ENCODE results near the gene TPK1. TPM values are rescaled to one million over a fixed set of nuclear protein-coding genes. Genes with fewer than 3 reads are reported as not detected.

TPK1 gene
- polyA plus RNA-seq, 4 donors = 2.7 to 21.9 (median 15.3) TPM

DNA sequence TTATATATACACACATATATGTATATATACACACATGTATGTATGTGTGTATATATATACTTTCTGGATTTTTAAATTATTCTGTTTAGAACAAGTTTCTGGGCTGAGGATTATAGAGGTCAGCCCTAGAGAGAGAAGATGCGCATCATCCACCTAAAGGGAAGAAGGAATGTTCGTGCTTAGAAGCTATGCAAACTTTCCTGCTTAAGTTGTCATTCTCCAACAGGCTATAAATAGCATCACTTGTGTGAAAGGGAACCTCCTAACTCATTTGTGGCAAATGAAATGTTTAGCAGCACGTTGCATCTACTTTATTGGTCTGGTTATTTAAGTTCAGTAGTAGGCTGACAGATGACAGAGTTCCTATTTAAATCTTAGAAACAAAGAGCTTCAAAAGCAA, 23.9 kb upstream of the TPK1 start:
- no peaks in the 10 kb centered on the region for H3K27me3 ChIP-seq (ENCODE audit: control insufficient read depth in 3 of 3, insufficient read depth in 3 of 3, low read length in 3 of 3)
- no peaks in the 10 kb centered on the region for H3K9me3 ChIP-seq (ENCODE audit: control insufficient read depth in 2 of 2, insufficient read depth in 1 of 2, low read depth in 1 of 2, low read length in 1 of 2)
- no peaks in the 10 kb centered on the region for H3K4me1 ChIP-seq (ENCODE audit: control insufficient read depth in 3 of 3, insufficient read depth in 2 of 3, low read depth in 1 of 3, low read length in 2 of 3)
- H3K27ac ChIP-seq (ENCODE audit: low read depth in 1 of 3, low read length in 2 of 3) = no peak overlapping the region
- no peaks in the 10 kb centered on the region for H3K36me3 ChIP-seq (ENCODE audit: control insufficient read depth in 3 of 3, insufficient read depth in 2 of 3, low read depth in 1 of 3, low read length in 3 of 3)
- no peak overlapping the region for H3K4me3 ChIP-seq (ENCODE audit: low read depth in 1 of 3, low read length in 3 of 3)
- 69 to 75% (median 73%) methylated on average over 3 of the region's 3 CpGs for WGBS, 3 donors
- no peak for DNase-seq
- no peak for FAIRE-seq

DNA sequence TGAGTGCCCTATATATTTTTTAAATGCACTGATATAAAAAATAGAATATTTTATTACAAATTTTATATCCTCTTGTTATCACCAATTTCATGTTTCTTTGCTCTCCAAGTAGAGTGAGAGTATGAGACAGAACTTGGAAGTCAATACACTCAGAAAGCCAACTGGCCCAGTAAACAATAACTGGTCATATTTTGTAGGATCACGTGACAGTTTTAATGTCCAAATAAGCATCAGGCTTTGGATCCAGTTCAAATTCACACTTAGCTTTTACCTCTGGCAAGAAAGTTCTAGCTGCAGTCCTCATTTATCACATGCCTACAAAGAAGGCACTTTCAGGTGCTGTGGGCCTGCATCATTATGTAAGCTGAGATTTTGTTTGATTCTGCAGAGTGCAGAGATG, 21.6 kb upstream of the TPK1 start:
- FAIRE-seq (no peak), DNase-seq (no peak)
- Histone ChIP-seq H3K27ac (ENCODE audit: low read depth in 1 of 3, low read length in 2 of 3) (no peak overlapping the region), H3K4me3 (ENCODE audit: low read depth in 1 of 3, low read length in 3 of 3) (no peak overlapping the region), H3K9me3 (ENCODE audit: control insufficient read depth in 2 of 2, insufficient read depth in 1 of 2, low read depth in 1 of 2, low read length in 1 of 2) (no peaks in the 10 kb centered on the region), H3K27me3 (ENCODE audit: control insufficient read depth in 3 of 3, insufficient read depth in 3 of 3, low read length in 3 of 3) (no peaks in the 10 kb centered on the region), H3K36me3 (ENCODE audit: control insufficient read depth in 3 of 3, insufficient read depth in 2 of 3, low read depth in 1 of 3, low read length in 3 of 3) (no peaks in the 10 kb centered on the region), H3K4me1 (ENCODE audit: control insufficient read depth in 3 of 3, insufficient read depth in 2 of 3, low read depth in 1 of 3, low read length in 2 of 3) (no peaks in the 10 kb centered on the region)
- 62 to 79% (median 76%) methylated on average over 1 of the region's 1 CpG for WGBS, 3 donors

DNA sequence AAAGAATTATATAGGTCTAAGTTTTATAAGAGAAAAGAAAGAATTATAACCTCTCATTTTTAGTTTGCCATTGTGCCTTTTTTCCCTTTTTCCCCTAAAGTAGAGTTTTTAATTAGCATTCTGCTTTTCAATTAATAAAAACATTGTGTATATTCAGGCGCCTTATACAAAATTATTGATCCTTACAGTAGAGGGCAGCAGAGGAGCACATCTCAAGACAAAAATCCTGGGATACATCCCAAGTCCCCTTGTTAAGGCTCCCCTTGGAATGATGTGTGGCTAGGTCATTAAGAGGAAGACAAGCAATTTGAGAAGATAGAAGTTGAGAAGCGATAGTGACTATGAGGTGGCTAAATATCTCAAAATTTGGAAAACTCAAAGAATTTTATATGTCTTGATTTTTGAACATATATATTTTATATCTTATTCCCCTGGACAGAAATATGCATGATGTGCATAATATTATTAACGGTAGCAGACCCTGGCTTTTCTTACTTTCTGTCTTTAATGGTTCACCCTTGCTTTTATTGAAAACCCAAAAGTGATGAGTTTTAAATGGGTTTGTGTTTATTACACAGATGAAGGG, 19.1 kb upstream of the TPK1 start:
- Histone ChIP-seq H3K4me3 (ENCODE audit: low read depth in 1 of 3, low read length in 3 of 3) (no peak overlapping the region), H3K36me3 (ENCODE audit: control insufficient read depth in 3 of 3, insufficient read depth in 2 of 3, low read depth in 1 of 3, low read length in 3 of 3) (no peaks in the 10 kb centered on the region), H3K27ac (ENCODE audit: low read depth in 1 of 3, low read length in 2 of 3) (no peak overlapping the region), H3K4me1 (ENCODE audit: control insufficient read depth in 3 of 3, insufficient read depth in 2 of 3, low read depth in 1 of 3, low read length in 2 of 3) (no peaks in the 10 kb centered on the region), H3K27me3 (ENCODE audit: control insufficient read depth in 3 of 3, insufficient read depth in 3 of 3, low read length in 3 of 3) (no peaks in the 10 kb centered on the region), H3K9me3 (ENCODE audit: control insufficient read depth in 2 of 2, insufficient read depth in 1 of 2, low read depth in 1 of 2, low read length in 1 of 2) (no peaks in the 10 kb centered on the region)
- FAIRE-seq (no peak), DNase-seq (peak; percentile 24 to 43)
- WGBS, 3 donors = 41 to 61% (median 55%) methylated on average over 3 of the region's 3 CpGs

DNA sequence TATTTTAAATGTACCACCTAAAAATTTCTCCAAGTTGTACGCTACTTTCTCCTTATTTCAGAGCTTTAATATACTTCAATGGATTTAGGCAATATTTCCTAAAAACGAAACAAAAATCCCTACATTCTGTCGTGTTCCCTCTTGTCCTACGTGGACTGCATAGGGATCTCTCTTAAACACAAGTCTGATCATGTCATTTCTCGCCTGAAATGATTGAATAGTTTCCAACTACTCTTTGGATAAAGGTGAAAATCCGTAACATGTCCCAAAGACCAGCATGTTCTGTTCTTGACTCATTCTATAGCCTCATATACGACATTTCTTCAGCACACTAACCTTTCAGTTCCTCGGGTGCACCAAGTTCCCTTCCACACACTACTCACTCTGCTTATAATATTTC, 17.7 kb upstream of the TPK1 start:
- Histone ChIP-seq H3K27me3 (ENCODE audit: control insufficient read depth in 3 of 3, insufficient read depth in 3 of 3, low read length in 3 of 3) (no peaks in the 10 kb centered on the region), H3K36me3 (ENCODE audit: control insufficient read depth in 3 of 3, insufficient read depth in 2 of 3, low read depth in 1 of 3, low read length in 3 of 3) (no peaks in the 10 kb centered on the region), H3K27ac (ENCODE audit: low read depth in 1 of 3, low read length in 2 of 3) (no peak overlapping the region), H3K4me3 (ENCODE audit: low read depth in 1 of 3, low read length in 3 of 3) (no peak overlapping the region), H3K9me3 (ENCODE audit: control insufficient read depth in 2 of 2, insufficient read depth in 1 of 2, low read depth in 1 of 2, low read length in 1 of 2) (no peaks in the 10 kb centered on the region), H3K4me1 (ENCODE audit: control insufficient read depth in 3 of 3, insufficient read depth in 2 of 3, low read depth in 1 of 3, low read length in 2 of 3) (no peaks in the 10 kb centered on the region)
- WGBS, 3 donors = 79 to 83% (median 80%) methylated on average over 8 of the region's 8 CpGs
- DNase-seq = no peak
- FAIRE-seq = no peak

DNA sequence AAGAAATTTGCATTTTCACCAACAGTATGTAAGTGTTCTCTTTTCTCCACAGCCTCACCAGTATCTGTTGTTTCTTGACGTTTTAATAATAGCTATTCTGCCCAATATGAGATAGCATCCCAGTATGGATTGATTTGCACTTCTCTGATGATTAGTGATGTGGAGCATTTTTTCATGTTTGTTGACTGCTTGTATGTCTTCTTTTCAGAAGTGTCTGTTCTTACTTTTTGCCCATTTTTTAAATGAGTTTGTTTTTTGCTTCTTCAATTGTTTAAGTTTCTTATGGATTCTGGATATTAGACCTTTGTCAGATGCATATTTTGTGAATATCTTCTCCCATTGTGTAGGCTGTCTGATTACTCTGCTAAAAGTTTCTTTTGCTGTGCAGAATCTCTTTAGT, 12.2 kb upstream of the TPK1 start:
- WGBS, 3 donors = 76 to 88% (median 76%) methylated on average over 1 of the region's 1 CpG
- Histone ChIP-seq H3K27ac (ENCODE audit: low read depth in 1 of 3, low read length in 2 of 3) (no peak overlapping the region), H3K4me1 (ENCODE audit: control insufficient read depth in 3 of 3, insufficient read depth in 2 of 3, low read depth in 1 of 3, low read length in 2 of 3) (no peaks in the 10 kb centered on the region), H3K4me3 (ENCODE audit: low read depth in 1 of 3, low read length in 3 of 3) (no peak overlapping the region), H3K36me3 (ENCODE audit: control insufficient read depth in 3 of 3, insufficient read depth in 2 of 3, low read depth in 1 of 3, low read length in 3 of 3) (no peaks in the 10 kb centered on the region), H3K9me3 (ENCODE audit: control insufficient read depth in 2 of 2, insufficient read depth in 1 of 2, low read depth in 1 of 2, low read length in 1 of 2) (no peaks in the 10 kb centered on the region), H3K27me3 (ENCODE audit: control insufficient read depth in 3 of 3, insufficient read depth in 3 of 3, low read length in 3 of 3) (no peaks in the 10 kb centered on the region)
- no peak for FAIRE-seq
- DNase-seq = no peak

DNA sequence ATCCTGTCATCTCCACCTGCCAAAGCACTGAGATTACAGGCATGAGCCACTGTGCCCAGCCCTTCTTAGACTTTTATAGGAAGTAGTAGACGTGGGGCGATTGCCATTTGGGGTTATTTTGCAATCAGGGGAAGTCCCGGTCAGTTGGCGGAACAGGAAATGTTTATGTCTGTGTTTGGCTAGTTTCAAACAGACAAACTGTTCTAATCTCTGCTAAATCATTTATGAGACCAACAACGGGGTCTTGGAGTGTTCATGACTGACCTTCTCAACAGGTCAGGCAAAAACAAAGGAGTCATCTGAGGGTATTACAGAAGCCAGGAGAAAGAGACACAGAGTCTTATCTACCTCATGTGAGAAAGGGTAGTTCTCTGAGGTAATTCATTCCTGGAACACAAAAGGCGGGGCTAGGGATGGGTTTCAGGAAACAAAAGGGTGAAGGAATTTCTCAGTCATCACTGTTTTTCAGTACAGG, 6.6 kb upstream of the TPK1 start:
- Histone ChIP-seq H3K36me3 (ENCODE audit: control insufficient read depth in 3 of 3, insufficient read depth in 2 of 3, low read depth in 1 of 3, low read length in 3 of 3) (no peaks in the 10 kb centered on the region), H3K4me1 (ENCODE audit: control insufficient read depth in 3 of 3, insufficient read depth in 2 of 3, low read depth in 1 of 3, low read length in 2 of 3) (peaks cover 0 to 10% (median 0%) of the 10 kb centered on the region in 3 donors), H3K9me3 (ENCODE audit: control insufficient read depth in 2 of 2, insufficient read depth in 1 of 2, low read depth in 1 of 2, low read length in 1 of 2) (no peaks in the 10 kb centered on the region), H3K27ac (ENCODE audit: low read depth in 1 of 3, low read length in 2 of 3) (peak overlapping the region; percentile 24 to 85 (median 69)), H3K4me3 (ENCODE audit: low read depth in 1 of 3, low read length in 3 of 3) (no peak overlapping the region), H3K27me3 (ENCODE audit: control insufficient read depth in 3 of 3, insufficient read depth in 3 of 3, low read length in 3 of 3) (no peaks in the 10 kb centered on the region)
- no peak for FAIRE-seq
- WGBS, 3 donors = 4 to 16% (median 8%) methylated on average over 6 of the region's 6 CpGs
- peak; percentile 81 to 87 for DNase-seq

DNA sequence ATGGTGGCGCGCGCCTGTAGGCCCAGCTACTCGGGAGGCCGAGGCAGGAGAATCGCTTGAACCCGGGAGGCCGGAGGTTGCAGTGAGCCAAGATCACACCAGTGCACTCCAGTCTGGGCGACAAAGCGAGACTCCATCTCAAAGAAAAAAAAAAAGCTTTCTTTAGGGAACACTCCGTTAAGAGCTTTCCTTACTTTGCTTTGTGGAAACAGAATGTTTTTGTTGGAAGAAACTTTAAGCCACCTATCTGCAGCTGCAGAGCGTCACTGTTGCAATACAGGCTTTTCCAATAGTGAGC, 641 bp upstream of the TPK1 start:
- peak overlapping the region in 1 of 3 donors; percentile 68 for H3K4me3 ChIP-seq (ENCODE audit: low read depth in 1 of 3, low read length in 3 of 3)
- H3K27me3 ChIP-seq (ENCODE audit: control insufficient read depth in 3 of 3, insufficient read depth in 3 of 3, low read length in 3 of 3) = no peaks in the 10 kb centered on the region
- DNase-seq = no peak
- peaks cover under 1 to 6% of the 10 kb centered on the region in 2 donors for H3K9me3 ChIP-seq (ENCODE audit: control insufficient read depth in 2 of 2, insufficient read depth in 1 of 2, low read depth in 1 of 2, low read length in 1 of 2)
- 94 to 95% (median 95%) methylated on average over 12 of the region's 12 CpGs for WGBS, 3 donors
- FAIRE-seq = no peak
- peaks cover 0 to 5% (median 4%) of the 10 kb centered on the region in 3 donors for H3K4me1 ChIP-seq (ENCODE audit: control insufficient read depth in 3 of 3, insufficient read depth in 2 of 3, low read depth in 1 of 3, low read length in 2 of 3)
- no peaks in the 10 kb centered on the region for H3K36me3 ChIP-seq (ENCODE audit: control insufficient read depth in 3 of 3, insufficient read depth in 2 of 3, low read depth in 1 of 3, low read length in 3 of 3)
- peak overlapping the region in 2 of 3 donors; percentile 91 to 96 for H3K27ac ChIP-seq (ENCODE audit: low read depth in 1 of 3, low read length in 2 of 3)

DNA sequence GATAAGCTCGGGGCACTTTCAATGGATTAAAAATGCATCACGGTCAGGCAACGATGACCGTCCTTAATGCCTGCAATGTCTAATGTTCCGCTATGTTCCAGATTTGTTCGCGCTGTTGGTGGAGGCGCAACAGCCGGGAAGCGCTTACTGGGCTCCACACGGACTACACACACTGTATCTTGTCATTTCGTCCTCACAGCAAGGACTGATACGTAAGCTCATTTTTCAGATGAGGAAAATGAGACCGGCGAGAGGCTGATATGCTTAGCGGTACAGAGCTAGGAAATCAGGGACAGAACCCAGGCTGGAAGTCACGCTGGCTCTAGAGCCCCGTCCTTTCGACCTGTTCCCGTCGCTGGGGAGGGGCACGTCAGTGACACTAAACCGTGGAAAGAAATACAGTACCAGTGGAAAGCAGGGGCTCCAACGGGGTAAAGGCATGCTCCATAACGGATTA, 670 bp downstream of the TPK1 start:
- Histone ChIP-seq H3K4me1 (ENCODE audit: control insufficient read depth in 3 of 3, insufficient read depth in 2 of 3, low read depth in 1 of 3, low read length in 2 of 3) (peaks cover 0 to 5% (median 4%) of the 10 kb centered on the region in 3 donors), H3K4me3 (ENCODE audit: low read depth in 1 of 3, low read length in 3 of 3) (peak overlapping the region; percentile 55 to 92 (median 68)), H3K9me3 (ENCODE audit: control insufficient read depth in 2 of 2, insufficient read depth in 1 of 2, low read depth in 1 of 2, low read length in 1 of 2) (peaks cover 2 to 19% of the 10 kb centered on the region in 2 donors), H3K27ac (ENCODE audit: low read depth in 1 of 3, low read length in 2 of 3) (peak overlapping the region; percentile 91 to 96 (median 96)), H3K27me3 (ENCODE audit: control insufficient read depth in 3 of 3, insufficient read depth in 3 of 3, low read length in 3 of 3) (no peaks in the 10 kb centered on the region), H3K36me3 (ENCODE audit: control insufficient read depth in 3 of 3, insufficient read depth in 2 of 3, low read depth in 1 of 3, low read length in 3 of 3) (no peaks in the 10 kb centered on the region)
- FAIRE-seq (no peak), DNase-seq (peak; percentile 54 to 83)
- WGBS, 3 donors = 0 to 1% (median 0%) methylated on average over 25 of the region's 25 CpGs

DNA sequence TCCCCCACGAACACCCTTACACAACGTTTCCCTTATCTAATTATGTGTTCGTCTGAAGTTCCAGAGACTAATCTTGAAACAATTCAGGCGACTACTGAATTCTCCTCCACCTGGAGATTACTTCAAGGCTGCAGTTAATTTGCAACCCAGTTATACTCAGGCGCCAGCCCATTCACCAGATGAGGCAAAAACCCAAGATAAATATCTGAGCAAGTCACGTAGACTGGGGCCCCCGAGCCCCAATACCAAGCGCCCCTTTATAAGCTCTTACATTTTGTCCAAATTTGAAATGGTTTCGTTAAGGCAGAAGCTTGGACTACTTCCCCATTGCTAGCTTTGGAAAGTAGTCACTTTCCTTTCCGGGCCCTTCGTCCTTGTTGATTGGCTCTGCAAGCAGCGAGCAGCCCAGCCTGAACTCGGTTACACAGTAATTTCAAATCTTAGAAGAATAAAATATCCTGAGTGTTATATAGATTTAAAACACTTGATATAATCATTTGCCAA, 1.2 kb downstream of the TPK1 start:
- peak overlapping the region; percentile 55 to 92 (median 68) for H3K4me3 ChIP-seq (ENCODE audit: low read depth in 1 of 3, low read length in 3 of 3)
- DNase-seq (peak; percentile 35 to 66), FAIRE-seq (no peak)
- H3K36me3 ChIP-seq (ENCODE audit: control insufficient read depth in 3 of 3, insufficient read depth in 2 of 3, low read depth in 1 of 3, low read length in 3 of 3) = no peaks in the 10 kb centered on the region
- peak overlapping the region; percentile 91 to 96 (median 96) for H3K27ac ChIP-seq (ENCODE audit: low read depth in 1 of 3, low read length in 2 of 3)
- WGBS, 3 donors = 5 to 25% (median 8%) methylated on average over 13 of the region's 13 CpGs
- peaks cover 2 to 21% of the 10 kb centered on the region in 2 donors for H3K9me3 ChIP-seq (ENCODE audit: control insufficient read depth in 2 of 2, insufficient read depth in 1 of 2, low read depth in 1 of 2, low read length in 1 of 2)
- peaks cover 0 to 5% (median 4%) of the 10 kb centered on the region in 3 donors for H3K4me1 ChIP-seq (ENCODE audit: control insufficient read depth in 3 of 3, insufficient read depth in 2 of 3, low read depth in 1 of 3, low read length in 2 of 3)
- H3K27me3 ChIP-seq (ENCODE audit: control insufficient read depth in 3 of 3, insufficient read depth in 3 of 3, low read length in 3 of 3) = no peaks in the 10 kb centered on the region
